Natural killer cell (primary cell): ENCODE measurements around the gene GEMIN5. TPM values are rescaled to one million over a fixed set of nuclear protein-coding genes. Genes with fewer than 3 reads are reported as not detected.

ENCODE experiments used
- ATAC-seq, 3 donors: fragments of 150-1000 bp in 2 of 3; fragments of 200-7000 bp in 1 of 3; cut with Tn5 transposase; 1 replicate in 1 of 3; 2 replicates in 2 of 3; pipeline ENCODE4 v1.10.0; 2021; ENCODE audit warnings: mild to moderate bottlenecking in 2 of 3, moderate library complexity in 2 of 3
- DNase-seq, 2 donors: peaks; one replicate each; pipeline versions ENCODE4 v3.0.0 to v3.0.0-alpha.2; 2013 to 2021; ENCODE audit warnings: mixed read lengths in 1 of 2
- H3K27ac ChIP-seq: one replicate; pipeline ENCODE4 v1.5.1; 2013; ENCODE audit warnings: mild to moderate bottlenecking, low read length
- H3K27me3 ChIP-seq: one replicate; pipeline ENCODE4 v1.6.1; 2013; ENCODE audit warnings: low read length; ENCODE audit not compliant: control insufficient read depth, insufficient read depth
- H3K36me3 ChIP-seq: one replicate; pipeline ENCODE4 v1.6.1; 2013; ENCODE audit warnings: low read length; ENCODE audit not compliant: control insufficient read depth, insufficient read depth
- H3K4me1 ChIP-seq: one replicate; pipeline ENCODE4 v1.6.1; 2013; ENCODE audit warnings: low read length; ENCODE audit not compliant: control insufficient read depth, insufficient read depth
- H3K4me3 ChIP-seq: one replicate; pipeline ENCODE4 v1.5.1; 2013; ENCODE audit warnings: low read length
- H3K9me3 ChIP-seq: one replicate; pipeline ENCODE4 v1.6.1; 2013; ENCODE audit warnings: low read length; ENCODE audit not compliant: control insufficient read depth, insufficient read depth
- H3K27ac Mint-ChIP-seq, 2 donors: one replicate each; pipeline ENCODE4 v1.8.0; 2022; ENCODE audit warnings: mild to moderate bottlenecking in 2 of 2, mixed read lengths in 2 of 2, moderate library complexity in 1 of 2
- H3K27me3 Mint-ChIP-seq, 2 donors: one replicate each; pipeline ENCODE4 v1.8.0; 2022; ENCODE audit warnings: low read depth in 2 of 2, mixed read lengths in 2 of 2
- H3K36me3 Mint-ChIP-seq: one replicate; pipeline ENCODE4 v1.8.0; 2022; ENCODE audit warnings: mixed read lengths
- H3K4me1 Mint-ChIP-seq, 2 donors: one replicate each; pipeline ENCODE4 v1.8.0; 2022; ENCODE audit warnings: mixed read lengths in 2 of 2
- H3K4me3 Mint-ChIP-seq: one replicate; pipeline ENCODE4 v1.8.0; 2022; ENCODE audit warnings: mild to moderate bottlenecking, moderate library complexity, mixed read lengths
- H3K9me3 Mint-ChIP-seq, 2 donors: one replicate each; pipeline ENCODE4 v1.8.0; 2022; ENCODE audit warnings: mixed read lengths in 2 of 2
- WGBS: methylation state at CpG from one replicate; pipeline ENCODE4 v1.1.7; 2013; ENCODE audit warnings: missing lambda C conversion rate; ENCODE audit not compliant: insufficient coverage; 5-methylcytosine and 5-hydroxymethylcytosine counted together
- intact Hi-C: fragments of 100-400 bp; cut with micrococcal nuclease; formaldehyde crosslinking; loops from one replicate; pipeline ENCODE4 v1.14.2; 2022
- total RNA-seq, 4 donors: library from RNA; stranded (reverse); fragments of 120-200 nt in 1 of 4; gene quantifications; one replicate each; pipeline versions ENCODE4 v1.2.3 to v1.2.4, GENCODE V29; 2013 to 2022
- TF ChIP-seq, protein P1 (sequence below): fragments of 200-600 bp; IDR thresholded peaks from one replicate; pipeline ENCODE4 v1.8.0; 2022; ENCODE audit warnings: antibody characterized with exemption

The GEMIN5 gene
- total RNA-seq, 3 donors from 2014 or later (not counting 1 experiment from before 2014, with no cell fraction given): 6.3 to 12.7 (median 7.8) TPM

- no peak within 1 kb of the TSS for H3K4me3 ChIP-seq
- Mint-ChIP-seq H3K4me3 (no peak within 1 kb of the TSS), H3K27me3 (no peaks in the 10 kb centered on the region), H3K27ac (no peak within 1 kb of the TSS), H3K4me1 (no peaks in the 10 kb centered on the region), H3K9me3 (no peaks in the 10 kb centered on the region), H3K36me3 (no peaks in the 10 kb centered on the region)
- ATAC-seq: no peak
- TF ChIP-seq, protein P1, sequence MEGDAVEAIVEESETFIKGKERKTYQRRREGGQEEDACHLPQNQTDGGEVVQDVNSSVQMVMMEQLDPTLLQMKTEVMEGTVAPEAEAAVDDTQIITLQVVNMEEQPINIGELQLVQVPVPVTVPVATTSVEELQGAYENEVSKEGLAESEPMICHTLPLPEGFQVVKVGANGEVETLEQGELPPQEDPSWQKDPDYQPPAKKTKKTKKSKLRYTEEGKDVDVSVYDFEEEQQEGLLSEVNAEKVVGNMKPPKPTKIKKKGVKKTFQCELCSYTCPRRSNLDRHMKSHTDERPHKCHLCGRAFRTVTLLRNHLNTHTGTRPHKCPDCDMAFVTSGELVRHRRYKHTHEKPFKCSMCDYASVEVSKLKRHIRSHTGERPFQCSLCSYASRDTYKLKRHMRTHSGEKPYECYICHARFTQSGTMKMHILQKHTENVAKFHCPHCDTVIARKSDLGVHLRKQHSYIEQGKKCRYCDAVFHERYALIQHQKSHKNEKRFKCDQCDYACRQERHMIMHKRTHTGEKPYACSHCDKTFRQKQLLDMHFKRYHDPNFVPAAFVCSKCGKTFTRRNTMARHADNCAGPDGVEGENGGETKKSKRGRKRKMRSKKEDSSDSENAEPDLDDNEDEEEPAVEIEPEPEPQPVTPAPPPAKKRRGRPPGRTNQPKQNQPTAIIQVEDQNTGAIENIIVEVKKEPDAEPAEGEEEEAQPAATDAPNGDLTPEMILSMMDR: no peak
- no peaks in the 10 kb centered on the region for H3K27me3 ChIP-seq
- H3K36me3 ChIP-seq: no peaks in the 10 kb centered on the region
- 25% methylated on average over 11 of the region's 11 CpGs for WGBS
- intact Hi-C loops: no loop called here
- no peaks in the 10 kb centered on the region for H3K9me3 ChIP-seq
- no peak for DNase-seq
- H3K4me1 ChIP-seq: no peaks in the 10 kb centered on the region
- H3K27ac ChIP-seq: no peak within 1 kb of the TSS
These were observed 87.6 kb downstream of the GEMIN5 start, which contains the start of gene FAXDC2 for GRCh38 chr5:154850255-154851062. FAXDC2 (minus strand) TSS chr5:154850603; CDS start chr5:154838178, 12,425 bp downstream.

DNA sequence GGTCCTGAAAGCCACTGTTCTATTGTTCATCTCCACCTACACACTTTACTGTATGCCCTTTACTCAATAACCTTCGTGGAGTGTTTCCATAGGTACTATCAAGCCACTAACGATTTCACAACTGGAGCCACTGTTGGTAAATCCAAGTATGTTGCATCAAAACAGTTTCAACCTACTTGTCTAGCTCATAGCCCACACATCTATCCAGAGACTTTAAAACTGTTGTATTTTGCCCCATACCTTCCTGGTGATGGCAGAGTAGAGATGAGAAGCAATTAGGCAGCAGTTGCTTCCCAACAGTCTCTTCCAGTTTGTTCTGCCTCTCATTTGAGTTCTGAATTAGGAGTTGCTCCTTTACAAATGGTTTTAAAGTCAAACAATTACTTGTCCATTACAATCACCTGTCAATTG lies 88.2 kb downstream of the GEMIN5 start:
- Mint-ChIP-seq H3K27me3 (no peaks in the 10 kb centered on the region), H3K27ac (no peak overlapping the region), H3K36me3 (no peaks in the 10 kb centered on the region), H3K4me3 (no peak overlapping the region), H3K4me1 (no peaks in the 10 kb centered on the region), H3K9me3 (no peaks in the 10 kb centered on the region)
- 81% methylated on average over 2 of the region's 2 CpGs for WGBS
- H3K9me3 ChIP-seq: no peaks in the 10 kb centered on the region
- DNase-seq (no peak), ATAC-seq (no peak)
- no peaks in the 10 kb centered on the region for H3K27me3 ChIP-seq
- intact Hi-C loops: no loop called here
- TF ChIP-seq, protein P1: no peak
- no peaks in the 10 kb centered on the region for H3K36me3 ChIP-seq
- no peak overlapping the region for H3K4me3 ChIP-seq
- H3K27ac ChIP-seq: no peak overlapping the region
- no peaks in the 10 kb centered on the region for H3K4me1 ChIP-seq

DNA sequence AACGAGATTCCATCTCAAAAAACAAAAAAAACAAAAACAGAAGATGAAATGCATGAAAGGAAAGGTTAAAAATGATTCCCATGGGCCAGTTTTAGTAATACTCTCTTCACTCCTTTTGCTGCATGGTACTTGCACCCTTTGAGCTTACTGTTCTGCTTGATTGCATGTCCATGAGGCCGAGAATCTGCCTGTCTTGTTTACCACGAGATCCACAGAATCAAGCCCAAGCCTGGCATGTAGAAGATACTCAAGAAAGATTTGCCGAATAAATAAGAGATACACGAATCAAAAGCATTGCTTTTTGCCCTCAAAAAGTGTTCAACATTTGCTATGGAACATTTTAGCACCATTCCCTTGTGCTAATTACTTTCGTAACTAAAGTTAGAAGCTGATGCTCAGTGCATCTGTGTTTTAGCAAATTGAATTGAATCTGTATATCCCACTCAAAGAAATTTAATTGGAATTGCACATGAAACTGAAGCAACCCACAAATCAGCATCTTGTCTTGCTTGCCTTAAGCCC lies 88.7 kb downstream of the GEMIN5 start:
- Mint-ChIP-seq H3K27me3 (no peaks in the 10 kb centered on the region), H3K4me3 (no peak overlapping the region), H3K27ac (no peak overlapping the region), H3K36me3 (no peaks in the 10 kb centered on the region), H3K9me3 (no peaks in the 10 kb centered on the region), H3K4me1 (no peaks in the 10 kb centered on the region)
- Histone ChIP-seq H3K27ac (no peak overlapping the region), H3K4me3 (no peak overlapping the region), H3K4me1 (no peaks in the 10 kb centered on the region), H3K27me3 (no peaks in the 10 kb centered on the region), H3K36me3 (no peaks in the 10 kb centered on the region), H3K9me3 (no peaks in the 10 kb centered on the region)
- intact Hi-C loops: no loop called here
- TF ChIP-seq, protein P1: no peak
- no peak for DNase-seq
- 83% methylated on average over 5 of the region's 6 CpGs for WGBS
- ATAC-seq: no peak
